DMS53 treated with DMSO at 0.1 percent for 48 hours (cell line): ENCODE results near the gene ROR1.

Experiments used
- DNase-seq: peaks from one replicate; lab custom pipeline; 2025; ENCODE audit not compliant: unreplicated experiment; lab: John Stamatoyannopoulos, UW

ROR1 gene

DNA sequence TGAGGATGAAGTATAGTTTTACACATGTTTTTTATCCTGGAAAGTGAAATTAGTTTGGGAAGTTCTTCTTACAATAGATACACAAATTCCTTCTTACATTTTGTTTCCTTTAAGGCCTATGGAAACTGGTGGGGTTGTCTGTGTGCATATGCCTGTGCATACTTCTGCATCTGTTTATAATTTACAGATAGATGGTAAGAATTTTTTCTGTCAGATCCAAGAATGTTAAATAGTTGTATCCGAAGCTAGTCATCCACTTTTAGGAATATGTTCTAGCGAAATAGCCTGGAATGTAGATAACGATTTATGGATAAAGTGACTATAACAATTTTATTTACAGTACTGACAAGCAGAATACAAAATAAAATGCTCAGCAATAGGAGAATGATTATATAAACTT lies 194.1 kb downstream of the ROR1 start:
- no peak for DNase-seq

DNA sequence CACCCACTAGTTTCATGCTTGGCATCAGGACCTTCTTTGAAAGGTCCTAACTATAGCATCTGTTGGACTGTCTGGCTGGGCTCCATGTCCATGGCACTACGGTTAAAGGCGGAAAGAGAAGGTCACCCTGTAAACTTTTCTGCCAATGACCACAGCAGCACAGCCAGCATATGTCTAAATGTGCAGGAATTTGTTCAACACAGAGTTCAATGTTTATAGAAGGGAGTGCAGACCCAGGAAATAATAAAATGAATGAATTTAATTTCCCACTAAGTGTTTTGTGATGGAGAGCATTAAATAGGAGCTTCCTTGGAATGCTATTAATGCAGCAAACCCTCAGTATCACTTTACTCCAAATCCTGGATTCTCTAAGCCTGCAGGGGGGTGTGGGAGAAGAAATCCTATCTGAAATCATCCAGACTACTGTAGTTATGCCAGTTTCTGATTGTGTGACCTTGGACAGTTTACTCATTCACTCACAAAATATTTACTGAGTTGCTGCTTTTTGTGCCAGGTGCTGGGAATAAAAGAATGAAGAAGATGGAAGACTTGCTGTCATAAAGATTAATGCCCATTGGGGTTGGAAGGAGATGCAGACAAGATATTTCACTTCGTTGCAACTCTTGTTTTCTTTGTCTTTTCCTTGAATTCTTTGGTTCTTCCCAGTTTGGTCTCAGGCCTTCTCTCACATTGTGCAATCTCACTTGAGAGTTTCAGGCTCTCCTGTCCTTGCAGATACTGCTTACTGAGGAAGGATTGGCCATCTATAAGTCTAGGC lies 195.0 kb downstream of the ROR1 start:
- no peak for DNase-seq

DNA sequence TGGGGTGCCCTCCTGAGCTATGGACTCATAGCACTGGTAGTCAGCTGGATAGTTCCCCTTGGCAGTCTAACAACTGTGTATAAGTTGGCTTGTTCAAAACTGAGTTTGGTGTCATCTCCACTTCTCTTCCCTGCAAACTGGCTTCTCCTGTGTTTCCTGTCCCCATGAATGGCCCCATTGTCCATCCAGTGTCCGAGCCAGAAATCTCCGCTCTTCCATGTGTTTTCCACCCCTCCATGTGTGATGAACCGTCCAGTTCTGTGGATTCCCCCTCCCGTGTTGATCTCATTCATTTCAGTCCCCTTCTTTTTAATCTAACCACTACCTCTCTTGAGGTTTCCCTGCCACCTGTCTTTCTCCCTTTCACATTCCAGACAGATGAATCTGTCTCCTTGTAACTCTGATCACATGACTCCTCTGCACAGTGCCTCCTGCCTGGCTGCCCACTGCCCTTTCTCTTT lies 195.7 kb downstream of the ROR1 start:
- peak; percentile 91 for DNase-seq

DNA sequence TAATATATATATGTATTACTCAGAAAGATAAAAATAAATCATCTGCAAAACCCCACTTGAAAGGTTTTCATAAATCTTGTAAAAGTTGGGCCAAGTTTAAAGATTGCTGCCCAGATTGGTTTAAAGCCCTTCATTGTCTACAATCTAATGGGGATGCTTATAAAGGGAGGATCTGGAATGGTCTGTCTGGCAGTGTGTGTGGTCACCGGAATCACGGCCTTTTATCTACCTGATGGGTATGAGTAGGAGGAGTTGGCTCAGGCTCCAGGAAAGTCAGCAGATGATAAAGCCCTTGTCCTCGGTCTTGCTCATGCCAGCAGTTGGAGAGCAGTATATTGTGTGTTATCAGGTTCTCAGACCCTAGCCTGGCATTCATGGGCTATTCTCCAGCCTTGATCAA lies 197.7 kb downstream of the ROR1 start:
- DNase-seq, result no peak

DNA sequence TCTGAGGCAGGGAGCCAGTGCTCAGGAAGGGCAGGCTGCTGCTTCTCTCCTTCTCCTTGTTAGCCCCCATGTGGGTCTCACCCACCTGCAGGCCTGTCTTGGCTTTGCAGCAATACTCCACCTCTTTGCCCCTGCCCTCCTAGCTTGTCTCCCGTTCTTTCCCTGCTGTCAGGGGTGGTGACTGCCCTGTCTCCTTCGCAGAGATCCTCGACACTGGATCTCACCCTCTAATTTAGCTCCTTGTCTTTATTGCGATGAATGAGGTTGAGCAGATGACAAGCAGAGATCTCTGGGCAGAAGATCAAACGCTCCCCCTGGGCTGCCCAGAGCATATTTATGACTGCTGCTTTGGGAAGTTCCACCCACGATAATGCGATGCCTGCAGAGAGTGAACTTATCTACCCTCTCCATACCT lies 199.2 kb downstream of the ROR1 start:
- DNase-seq, result no peak

DNA sequence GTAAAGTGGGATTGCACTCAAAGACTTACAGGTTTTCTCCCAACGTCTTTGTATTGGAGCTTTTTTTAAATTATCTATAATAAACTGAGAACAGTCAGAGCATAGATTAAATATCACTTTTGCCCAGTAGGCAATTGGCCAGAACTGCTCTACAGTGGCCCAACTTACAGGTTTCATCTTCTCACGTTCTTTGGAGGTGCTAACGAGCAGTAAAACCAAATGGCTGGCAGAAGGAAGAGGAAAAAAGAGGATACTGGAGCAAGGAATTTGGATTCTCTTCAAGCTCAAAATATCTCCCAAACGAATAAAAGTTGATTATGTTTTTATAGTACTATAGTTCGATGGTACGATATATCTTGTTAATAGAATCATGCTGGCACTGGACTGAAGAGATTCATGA lies 201.1 kb downstream of the ROR1 start:
- DNase-seq, result no peak

DNA sequence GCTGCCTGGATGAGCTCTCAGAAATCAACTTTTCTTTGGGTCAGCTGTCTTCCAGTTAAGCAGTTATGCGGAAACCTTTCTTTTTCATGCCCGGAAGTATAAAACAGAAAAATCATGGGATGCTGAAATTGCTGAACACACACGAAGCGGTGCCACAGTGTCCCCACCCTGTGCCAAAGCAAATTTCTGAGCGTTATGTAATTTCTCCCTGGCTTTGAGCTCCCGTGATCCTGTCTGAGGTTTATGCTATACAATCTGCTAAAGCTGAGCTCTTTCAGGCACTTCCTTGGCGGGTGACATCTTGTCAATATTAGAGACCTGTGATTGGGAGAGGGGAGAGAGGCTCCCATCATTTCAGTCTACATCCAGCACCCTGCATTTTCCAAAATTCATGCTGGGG lies 201.7 kb downstream of the ROR1 start:
- DNase-seq, result no peak

DNA sequence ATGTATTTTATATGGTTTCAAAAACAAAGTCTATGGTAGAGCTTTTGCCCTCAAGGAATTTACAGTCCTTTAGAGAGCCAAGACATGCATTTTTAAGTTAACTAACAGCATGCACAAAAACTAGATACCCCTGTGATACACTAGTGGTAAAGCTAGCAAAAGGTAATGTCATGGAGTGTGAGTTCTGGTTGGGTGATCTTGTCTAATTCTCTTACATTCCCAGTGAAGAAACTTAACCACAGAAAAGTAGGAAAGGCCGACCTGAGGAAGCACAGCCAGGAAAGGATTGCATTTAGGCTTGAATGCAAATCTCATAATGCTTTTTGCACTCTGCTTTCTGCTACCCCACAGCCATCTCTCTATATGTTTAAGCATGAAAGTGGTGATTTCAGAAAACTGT lies 202.2 kb downstream of the ROR1 start:
- no peak for DNase-seq

DNA sequence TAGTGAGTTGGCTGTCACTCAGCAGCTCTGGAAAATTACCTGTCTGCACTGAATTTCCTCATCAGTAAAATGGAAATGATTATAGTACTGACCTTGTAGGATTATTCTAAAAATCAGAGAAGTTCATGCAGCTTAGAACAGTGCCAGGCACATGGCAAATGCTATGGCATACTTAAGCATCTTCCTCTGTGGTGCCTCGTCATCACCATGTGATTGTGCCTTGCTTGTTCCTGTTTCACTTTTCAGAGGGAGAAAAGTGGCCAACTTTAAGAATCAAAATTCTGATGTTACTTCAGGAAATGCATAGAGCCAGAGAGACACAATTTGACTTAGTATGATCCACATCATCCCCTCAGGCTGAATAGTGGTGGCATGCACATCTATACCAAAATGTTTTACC lies 203.6 kb downstream of the ROR1 start:
- DNase-seq, result no peak

DNA sequence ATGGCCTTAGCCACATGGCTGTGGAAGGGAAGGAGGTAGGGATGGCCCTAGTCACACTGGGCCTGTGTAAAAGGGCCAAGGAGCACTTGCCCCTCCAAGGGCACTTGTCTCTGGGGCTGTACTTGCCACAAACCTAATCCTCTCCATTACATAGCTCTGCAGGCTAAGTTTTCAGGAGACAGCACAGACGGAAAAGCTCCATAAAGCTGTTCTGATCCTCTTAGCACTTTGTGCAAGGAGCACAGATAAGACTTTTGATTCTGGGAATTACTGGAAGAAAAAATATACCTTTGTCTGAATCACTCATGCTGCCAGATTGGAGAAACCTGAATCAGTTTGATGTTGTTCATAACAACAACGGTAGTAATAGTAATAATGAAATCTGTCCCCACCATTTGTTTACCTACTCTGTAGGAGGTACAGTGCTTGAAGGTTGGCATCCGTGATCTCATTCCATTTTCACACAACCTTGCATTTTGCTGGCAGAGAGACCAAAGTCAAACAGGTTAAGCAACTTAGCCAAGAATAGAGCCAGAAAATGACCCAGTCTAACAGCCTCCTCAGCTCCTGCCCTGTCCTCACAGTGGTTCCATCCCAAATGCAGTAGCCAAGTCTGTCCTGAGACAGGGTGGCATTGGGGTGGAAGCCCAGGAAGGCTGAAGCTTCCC lies 207.1 kb downstream of the ROR1 start:
- peak; percentile 79 for DNase-seq

DNA sequence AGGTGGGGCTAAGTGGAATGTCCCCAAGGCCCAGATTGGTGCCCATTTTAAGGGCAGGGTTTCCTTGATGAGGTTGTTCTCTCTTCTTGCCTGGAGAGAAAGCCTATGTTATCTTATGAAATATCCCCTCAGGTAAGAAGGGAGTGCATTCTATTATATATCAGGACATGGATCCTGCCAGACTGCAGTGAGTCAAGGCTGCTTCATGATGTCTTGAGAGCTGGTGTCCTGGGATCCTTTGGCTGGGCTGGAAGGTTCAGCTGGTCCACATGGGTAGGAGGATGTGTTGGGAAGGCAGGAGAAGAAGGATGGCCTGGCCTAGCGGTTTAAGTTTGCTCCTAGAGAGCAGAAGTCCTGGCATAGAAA lies 207.6 kb downstream of the ROR1 start:
- no peak for DNase-seq

DNA sequence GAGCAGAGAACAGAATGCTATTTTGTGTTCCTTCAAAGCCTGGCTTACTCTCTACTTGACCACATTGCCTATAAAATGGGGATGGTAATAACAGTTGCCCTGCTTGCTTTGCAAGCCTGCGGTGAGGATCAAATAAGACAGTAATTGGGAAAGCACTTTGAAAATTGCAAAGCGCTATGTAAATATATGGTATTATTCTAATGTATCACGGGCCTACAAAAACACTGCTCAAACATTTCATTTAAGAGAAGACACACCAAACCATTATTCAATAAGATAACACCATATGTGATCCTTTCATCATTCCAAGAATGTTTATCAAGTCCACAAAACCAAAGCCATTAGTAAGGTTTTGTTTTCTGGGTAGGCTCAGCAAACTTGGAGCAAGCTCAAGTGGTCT lies 208.4 kb downstream of the ROR1 start:
- no peak for DNase-seq

DNA sequence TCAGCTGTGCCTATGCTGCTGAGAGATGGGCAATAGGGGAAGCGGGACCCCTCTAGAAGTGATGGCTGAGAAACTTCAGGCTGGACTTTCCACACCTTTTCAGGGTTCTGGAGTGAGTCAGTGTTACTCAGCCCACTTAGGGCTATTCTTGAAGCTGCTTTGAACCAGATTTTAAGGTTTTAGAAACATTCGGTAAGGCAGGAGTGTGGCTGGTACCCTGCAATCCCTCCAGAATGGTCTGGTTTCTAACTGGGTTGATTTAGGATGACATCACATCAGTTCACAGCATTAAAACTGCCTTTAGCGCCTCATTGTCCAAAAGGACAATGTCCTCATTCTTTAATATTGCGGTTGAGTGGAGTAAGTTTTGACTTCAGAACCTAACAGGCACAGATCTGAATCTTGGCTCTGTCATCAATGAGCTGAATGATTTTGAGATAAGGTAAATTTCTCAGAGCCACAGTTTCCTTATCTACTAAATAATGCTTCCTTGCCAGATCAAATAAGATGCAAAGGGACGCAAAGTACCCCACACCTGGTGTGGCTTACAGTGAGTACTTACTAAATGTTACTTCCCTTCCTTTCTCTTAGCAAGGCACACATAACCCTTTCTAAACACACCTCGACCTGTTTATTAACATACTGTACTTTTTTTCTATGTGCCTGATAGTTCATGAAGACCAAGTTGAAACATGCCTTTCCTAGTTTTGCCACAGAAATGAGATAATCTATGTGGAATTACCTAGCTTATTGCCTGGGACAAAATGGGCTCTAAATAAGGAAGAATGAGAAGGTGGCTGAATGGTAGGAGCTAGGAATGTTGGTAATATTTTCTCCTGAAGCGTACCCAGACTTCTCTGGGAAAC lies 209.8 kb downstream of the ROR1 start:
- no peak for DNase-seq

DNA sequence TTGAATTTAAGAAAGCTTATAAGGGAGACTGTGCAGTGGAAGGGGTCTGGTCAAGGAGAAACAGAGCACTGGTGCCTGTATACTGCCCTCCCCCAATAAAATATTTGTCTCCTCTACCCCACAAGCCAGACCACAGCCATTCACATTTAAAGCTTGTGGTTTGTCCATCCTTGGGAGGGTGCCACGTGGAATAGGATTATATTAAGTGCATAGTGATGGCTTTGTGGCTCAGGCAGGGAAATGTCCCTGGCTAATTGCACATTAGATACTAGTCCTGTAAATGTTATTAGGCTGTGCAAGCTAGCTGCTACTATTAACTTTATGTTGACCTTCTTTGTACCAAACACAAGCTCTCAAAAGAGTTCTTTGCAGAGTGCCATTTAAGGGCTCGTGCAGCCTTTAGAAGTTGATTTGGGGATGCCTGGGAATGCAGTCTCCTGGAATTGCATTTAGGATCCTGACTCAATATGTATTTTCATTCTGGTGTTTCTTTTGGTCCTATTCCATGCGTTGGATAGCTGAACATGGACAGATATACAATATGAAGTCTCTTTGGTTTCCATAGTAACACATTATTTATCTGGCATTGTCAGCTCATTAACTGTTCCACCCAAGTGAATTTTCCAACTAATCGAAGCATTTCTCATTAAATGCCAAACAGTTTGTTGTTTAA lies 210.6 kb downstream of the ROR1 start:
- DNase-seq, result no peak

DNA sequence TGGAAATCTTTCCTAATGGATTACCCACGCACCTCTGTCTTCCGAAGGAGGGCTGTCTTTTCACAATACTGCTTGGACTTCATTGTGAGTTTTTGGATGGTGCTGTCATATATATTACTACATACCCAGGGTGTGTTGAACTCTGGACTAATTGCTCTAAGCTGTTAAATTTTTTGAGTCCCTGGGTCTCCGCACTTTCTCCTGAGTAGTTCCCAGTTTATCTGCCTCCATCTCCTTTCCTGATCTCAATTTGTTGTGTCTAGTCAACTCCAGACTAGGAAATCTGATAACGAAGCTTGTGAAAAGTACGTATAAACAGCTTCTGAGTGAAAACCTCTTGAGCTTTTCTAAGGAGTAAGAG lies 211.1 kb downstream of the ROR1 start:
- no peak for DNase-seq

DNA sequence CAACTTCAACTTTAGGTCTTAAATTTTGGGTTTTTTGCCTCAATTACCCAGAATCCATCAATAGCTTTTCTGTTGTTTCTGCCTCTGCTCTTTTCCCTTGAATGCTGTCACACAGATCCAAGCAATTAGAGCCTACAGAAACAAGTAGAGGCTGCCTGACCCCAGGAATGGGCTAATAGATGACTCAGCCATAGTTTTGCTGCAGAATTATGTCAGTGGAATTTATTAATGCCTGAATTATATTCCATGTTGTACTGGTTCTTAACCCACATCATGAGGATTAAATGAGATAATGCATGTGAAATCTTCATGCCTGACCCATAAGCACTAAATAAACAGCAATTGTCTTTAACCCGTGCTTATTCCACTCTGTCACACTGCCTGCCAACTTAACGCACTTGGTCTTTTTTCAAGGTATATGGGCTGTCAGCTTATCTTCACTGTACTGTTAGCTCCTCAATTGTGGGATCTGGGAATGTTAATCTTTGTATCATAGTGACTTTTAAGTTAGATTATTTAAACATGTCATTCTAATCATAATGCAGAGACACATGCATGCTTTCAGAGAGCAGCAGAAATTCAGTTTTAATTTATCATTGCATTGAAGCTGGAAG lies 213.3 kb downstream of the ROR1 start:
- DNase-seq, result no peak

DNA sequence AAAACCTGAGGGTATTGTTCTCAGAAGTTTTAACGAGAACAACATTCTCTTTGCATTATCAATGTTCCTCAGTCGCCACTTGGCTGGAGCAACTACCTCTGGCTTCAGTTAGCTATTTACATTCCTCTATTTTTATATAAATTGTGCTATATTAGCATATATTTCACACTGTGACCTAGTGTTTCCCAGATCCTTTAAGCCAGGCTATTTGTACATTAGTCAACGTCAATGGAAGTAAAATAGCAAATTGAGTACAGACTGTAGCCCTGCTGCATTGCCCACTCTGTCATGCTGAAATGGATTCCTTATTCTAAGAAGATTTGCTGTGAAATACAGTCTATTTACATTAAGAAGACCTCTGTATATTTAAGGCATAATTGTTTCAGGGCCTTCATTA lies 213.8 kb downstream of the ROR1 start:
- DNase-seq, result no peak

DNA sequence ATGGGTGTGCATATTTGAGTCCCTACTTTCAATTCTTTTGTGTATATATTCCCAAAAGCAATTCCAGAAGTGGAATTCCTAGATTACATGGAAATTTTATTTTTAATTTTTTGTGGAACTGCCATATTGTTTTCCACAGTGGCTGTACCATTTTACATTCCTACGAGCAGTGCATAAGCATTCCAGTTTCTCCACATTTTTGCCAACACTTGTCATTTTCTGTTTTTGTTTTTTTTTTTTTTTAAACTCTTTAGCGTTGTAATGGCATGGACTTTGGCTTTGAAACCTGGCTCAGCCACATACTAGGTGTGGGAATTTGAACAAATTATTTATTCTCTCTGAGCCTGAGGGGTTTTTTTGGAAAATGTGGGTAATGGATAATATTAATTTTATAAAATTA lies 215.1 kb downstream of the ROR1 start:
- DNase-seq, result no peak

DNA sequence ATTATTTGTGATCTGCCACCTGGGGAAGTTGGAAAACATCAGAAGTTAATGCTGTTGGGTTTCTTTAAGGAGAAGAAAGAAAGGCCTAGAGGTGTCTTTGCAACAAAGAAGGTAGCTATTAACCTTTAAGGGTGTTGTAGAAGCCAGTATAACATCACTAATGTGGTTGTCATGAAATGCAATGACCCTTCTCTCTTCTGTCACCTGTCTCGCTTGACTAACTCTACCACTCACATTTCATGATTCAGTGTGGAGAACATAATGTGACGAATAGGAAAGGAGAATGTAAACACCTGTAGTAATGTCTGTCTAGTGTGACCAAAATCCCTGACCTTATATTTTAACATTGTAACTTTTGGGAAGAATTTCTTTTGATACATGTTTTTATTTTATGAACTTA lies 217.9 kb downstream of the ROR1 start:
- peak; percentile 90 for DNase-seq

DNA sequence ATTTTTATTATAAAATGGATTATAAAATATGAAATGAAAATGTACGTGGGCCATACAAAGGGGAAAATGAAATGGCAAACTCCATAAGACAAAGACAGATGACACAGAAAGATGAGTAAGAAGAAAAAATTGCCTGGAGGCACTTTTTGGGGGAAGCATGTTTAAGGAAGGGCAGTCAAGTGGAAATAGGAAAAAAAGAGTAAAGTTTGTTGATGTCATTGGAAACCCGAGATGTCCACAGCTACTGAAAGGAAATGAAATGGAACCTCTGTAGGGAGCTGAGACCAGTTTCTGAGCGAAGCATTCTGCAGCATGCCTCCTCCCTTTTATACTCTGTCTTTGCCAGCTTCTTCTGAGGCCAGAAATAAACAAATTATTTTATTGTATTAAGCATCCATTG lies 226.2 kb downstream of the ROR1 start:
- DNase-seq, result peak; percentile 20

DNA sequence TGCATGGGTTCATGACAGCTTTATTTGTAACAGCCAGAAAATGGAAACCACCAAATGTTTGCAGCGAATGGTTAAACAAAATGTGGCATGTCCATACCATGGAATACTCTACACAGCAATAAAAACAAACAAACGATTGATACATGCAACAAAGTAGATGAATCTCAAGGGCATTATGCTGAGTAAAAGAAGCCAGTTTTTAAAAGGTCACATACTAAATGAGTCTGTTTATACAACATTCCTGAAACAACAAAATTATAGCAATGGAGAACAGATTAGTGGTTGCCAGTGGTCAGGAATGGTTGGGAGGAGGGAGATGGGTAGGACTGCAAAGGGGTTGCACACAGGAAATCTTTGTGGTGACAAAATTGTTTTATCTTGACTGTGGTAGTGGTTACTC lies 227.2 kb downstream of the ROR1 start:
- no peak for DNase-seq
